Mucosa of descending colon (tissue), 3 donors: ENCODE measurements around the gene ATG16L1. TPM values are rescaled to one million over a fixed set of nuclear protein-coding genes. Genes with fewer than 3 reads are reported as not detected.

Source experiments
- ATAC-seq: fragments of 200-7000 bp; cut with Tn5 transposase; one replicate; pipeline ENCODE4 v1.9.1; 2020; ENCODE audit warnings: mild to moderate bottlenecking, moderate library complexity
- DNase-seq, 3 donors: peaks; one replicate each; pipeline ENCODE4 v3.0.0-alpha.2; 2020
- H3K36me3 ChIP-seq: fragments of 200-600 bp; one replicate; pipeline ENCODE4 v1.8.0; 2021; ENCODE audit warnings: low read depth, mild to moderate bottlenecking
- H3K4me1 ChIP-seq: fragments of 200-600 bp; one replicate; pipeline ENCODE4 v1.8.0; 2021; ENCODE audit warnings: low read depth, mild to moderate bottlenecking
- H3K4me3 ChIP-seq: fragments of 200-600 bp; one replicate; pipeline ENCODE4 v1.8.0; 2021; ENCODE audit warnings: mild to moderate bottlenecking
- H3K9me3 ChIP-seq: fragments of 200-600 bp; one replicate; pipeline ENCODE4 v1.8.0; 2021; ENCODE audit warnings: mild to moderate bottlenecking
- CTCF ChIP-seq: fragments of 200-600 bp; IDR thresholded peaks from one replicate; pipeline ENCODE4 v1.8.0; 2022; ENCODE audit warnings: antibody characterized with exemption, mild to moderate bottlenecking
- intact Hi-C, 2 donors: fragments of 100-400 bp; cut with DNase I in 1 of 2; cut with micrococcal nuclease in 1 of 2; formaldehyde crosslinking; loops; one replicate each; pipeline versions ENCODE4 v1.11.0 to v1.11.1; 2022; cut with DNase I, micrococcal nuclease
- total RNA-seq, 3 donors: library from RNA; stranded (reverse); fragmentation: NEBNext Ultra II Directional in 2 of 3; extraction: Animal tissue kit (Norgen Biotek cat#: 25700) in 2 of 3; gene quantifications; one replicate each; pipeline versions ENCODE4 v1.2.1 to v1.2.4, GENCODE V29; 2021 to 2023
- donor health status: DM: no; HTN: no; CAD: no; lungs with moderate emphysema.
- donor health status: DM: no; HTN: no; CAD: no.
- donor health status: DM: no; HTN: yes; CAD: no.

ATG16L1 gene
- total RNA-seq, 3 donors from 2014 or later: 29.5 to 42.9 (median 36.0) TPM

DNA sequence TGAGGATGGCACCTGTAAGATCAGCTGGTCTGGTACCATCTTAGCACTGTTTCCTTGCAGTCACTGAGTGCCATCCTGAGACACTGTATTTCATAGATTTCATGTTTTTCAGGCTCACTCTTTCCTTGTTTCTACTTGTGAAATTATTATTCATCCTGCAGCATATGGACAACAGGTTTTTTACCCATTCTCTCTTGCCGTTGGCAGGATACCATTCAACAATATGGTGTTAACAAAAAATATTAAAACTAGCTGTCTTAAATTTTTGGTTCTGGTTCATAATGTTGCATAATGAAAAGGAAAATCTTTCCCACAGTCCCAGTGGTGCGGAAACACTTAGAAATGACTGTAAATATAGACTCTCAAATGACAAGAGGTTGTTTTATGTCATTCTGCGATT lies 23.1 kb upstream of the ATG16L1 start:
- no peak for TF ChIP-seq CTCF
- H3K4me3 ChIP-seq: no peak overlapping the region
- H3K4me1 ChIP-seq: no peaks in the 10 kb centered on the region
- no peak for ATAC-seq
- H3K36me3 ChIP-seq: no peaks in the 10 kb centered on the region
- intact Hi-C loops: no loop called here
- DNase-seq: no peak
- no peaks in the 10 kb centered on the region for H3K9me3 ChIP-seq

GRCh38 chr2:233233618-233234230 lies 17.7 kb upstream of the ATG16L1 start:
- intact Hi-C loops: no loop called here
- ATAC-seq: no peak

DNA sequence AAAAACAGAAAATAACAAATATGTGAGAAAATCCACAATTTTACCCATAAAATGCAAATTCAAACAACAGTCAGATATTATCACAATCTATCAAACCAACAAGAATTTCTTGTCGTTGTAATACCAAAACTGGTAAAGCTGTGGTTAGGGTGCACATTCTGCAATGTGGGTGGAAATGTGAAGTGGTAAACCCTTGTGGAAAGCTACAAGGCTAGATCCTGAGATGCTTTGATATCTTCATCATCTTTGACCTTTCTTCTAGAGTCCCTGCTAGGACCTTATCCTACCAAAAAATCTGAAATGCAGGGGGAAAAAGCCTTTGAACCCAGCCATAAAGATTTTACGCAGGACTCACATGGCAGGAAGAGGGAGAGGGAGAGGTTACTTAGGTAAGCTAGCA lies 17.2 kb upstream of the ATG16L1 start:
- H3K4me1 ChIP-seq: no peaks in the 10 kb centered on the region

More at GRCh38 chr2:233233618-233234230, 17.7 kb upstream of the ATG16L1 start:
- H3K4me1 ChIP-seq: no peaks in the 10 kb centered on the region
- H3K36me3 ChIP-seq: no peaks in the 10 kb centered on the region
- no peak for TF ChIP-seq CTCF
- DNase-seq: no peak
- H3K9me3 ChIP-seq: no peaks in the 10 kb centered on the region
- H3K4me3 ChIP-seq: no peak overlapping the region

DNA sequence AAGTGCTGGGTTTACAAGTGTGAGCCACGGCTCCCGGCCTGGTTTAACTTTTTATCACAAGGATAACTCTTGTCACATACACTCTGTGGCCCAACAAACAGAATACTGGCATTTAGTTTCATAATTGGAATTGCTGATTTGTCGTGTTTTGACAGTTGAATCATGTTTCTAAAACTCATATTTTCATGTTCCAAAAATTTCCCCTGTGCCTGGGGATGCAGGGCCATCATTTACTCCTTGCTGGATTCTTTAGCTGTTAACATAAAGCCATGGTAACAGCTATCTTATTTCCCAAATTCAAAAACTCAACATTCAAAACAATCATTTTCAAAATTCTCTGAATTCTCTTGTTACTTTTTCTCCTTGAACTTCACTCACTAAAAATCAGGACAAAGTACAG lies 16.5 kb upstream of the ATG16L1 start:
- Histone ChIP-seq H3K4me1 (no peaks in the 10 kb centered on the region), H3K9me3 (no peaks in the 10 kb centered on the region), H3K4me3 (no peak overlapping the region), H3K36me3 (no peaks in the 10 kb centered on the region)
- TF ChIP-seq CTCF: no peak
- DNase-seq: no peak
- intact Hi-C loops: no loop called here
- ATAC-seq: no peak

More for the DNA sequence above, 17.2 kb upstream of the ATG16L1 start:
- H3K9me3 ChIP-seq: no peaks in the 10 kb centered on the region
- no peak for ATAC-seq
- no peak overlapping the region for H3K4me3 ChIP-seq
- H3K36me3 ChIP-seq: no peaks in the 10 kb centered on the region
- no peak for TF ChIP-seq CTCF
- no peak for DNase-seq
- intact Hi-C loops: no loop called here

DNA sequence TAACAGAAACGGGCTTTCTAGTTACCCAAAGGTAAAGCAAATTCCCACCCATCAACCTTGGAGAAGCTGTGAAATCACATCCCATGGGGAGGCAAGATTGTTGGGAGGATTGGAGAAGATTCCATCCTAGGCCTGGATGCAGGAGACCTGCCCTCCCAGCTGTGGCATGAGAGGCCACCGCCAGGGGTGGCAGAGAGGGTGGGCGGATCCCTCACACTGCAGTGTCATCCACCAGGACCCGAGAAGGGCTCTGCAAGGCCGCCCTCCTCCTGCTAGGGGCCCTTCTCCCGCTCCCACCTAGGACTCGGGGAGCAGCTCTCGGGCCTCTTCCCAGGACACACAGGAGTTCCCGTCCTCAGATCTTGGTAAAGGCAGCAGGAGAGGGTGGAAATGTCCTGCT lies 15.5 kb upstream of the ATG16L1 start:
- DNase-seq: no peak
- no peaks in the 10 kb centered on the region for H3K36me3 ChIP-seq
- H3K9me3 ChIP-seq: no peaks in the 10 kb centered on the region
- intact Hi-C loops: no loop called here
- H3K4me3 ChIP-seq: no peak overlapping the region
- no peak for ATAC-seq
- peaks cover 4% of the 10 kb centered on the region for H3K4me1 ChIP-seq
- no peak for TF ChIP-seq CTCF
